Stimulated activated naive B cell treated with anti-CD40 and anti-IgM and Interleukin-4, amounts not matched to agents 10 μg/mL and 1 μg/mL and 100 μg/mL, for 72 hours (primary cell): ENCODE data around the gene NRG4.
A peak's percentile ranks its signal among the peaks of the same experiment; 100 is the strongest.
"Not testable (repeated sequence)": the region's sequence is repeated elsewhere in the genome, so short reads cannot be mapped to it uniquely, and the experiment has no call there.

Source experiments
- ATAC-seq, 2 donors: fragments of 150-1000 bp; cut with Tn5 transposase; replicated peaks; 2 replicates each; pipeline ENCODE4 v1.10.0; 2021; ENCODE audit warnings: moderate library complexity in 1 of 2
- DNase-seq: peaks from one replicate; pipeline ENCODE4 v3.0.0; 2021
- H3K27ac Mint-ChIP-seq: one replicate; pipeline ENCODE4 v1.8.0; 2022; ENCODE audit warnings: mild to moderate bottlenecking, mixed read lengths
- H3K27me3 Mint-ChIP-seq, 2 donors: one replicate each; pipeline ENCODE4 v1.8.0; 2022; ENCODE audit warnings: mixed read lengths in 2 of 2
- H3K36me3 Mint-ChIP-seq, 2 donors: one replicate each; pipeline ENCODE4 v1.8.0; 2022; ENCODE audit warnings: mixed read lengths in 2 of 2, mild to moderate bottlenecking in 1 of 2
- H3K4me1 Mint-ChIP-seq, 2 donors: one replicate each; pipeline ENCODE4 v1.8.0; 2022; ENCODE audit warnings: mixed read lengths in 2 of 2, mild to moderate bottlenecking in 1 of 2
- H3K4me3 Mint-ChIP-seq, 2 donors: one replicate each; pipeline ENCODE4 v1.8.0; 2022; ENCODE audit warnings: mild to moderate bottlenecking in 2 of 2, mixed read lengths in 2 of 2, moderate library complexity in 1 of 2
- H3K9me3 Mint-ChIP-seq, 2 donors: one replicate each; pipeline ENCODE4 v1.8.0; 2022; ENCODE audit warnings: mixed read lengths in 2 of 2, mild to moderate bottlenecking in 1 of 2

NRG4 gene

GRCh38 chr15:75981149-75981815, 30.9 kb downstream of the NRG4 start:
- Mint-ChIP-seq H3K36me3 (no peaks in the 10 kb centered on the region), H3K9me3 (peaks cover 0 to 2% of the 10 kb centered on the region in 2 donors), H3K27ac (no peak overlapping the region), H3K27me3 (peaks cover 16 to 20% of the 10 kb centered on the region in 2 donors), H3K4me3 (no peak overlapping the region), H3K4me1 (no peaks in the 10 kb centered on the region)
- ATAC-seq (no peak), DNase-seq (no peak)

GRCh38 chr15:75976766-75977165, 35.5 kb downstream of the NRG4 start:
- not testable (repeated sequence) for H3K36me3 Mint-ChIP-seq, H3K27ac Mint-ChIP-seq, H3K4me1 Mint-ChIP-seq, DNase-seq, H3K4me3 Mint-ChIP-seq, ATAC-seq, H3K9me3 Mint-ChIP-seq
- peaks cover 23 to 26% of the 10 kb centered on the region in 2 donors for H3K27me3 Mint-ChIP-seq

GRCh38 chr15:75966073-75966472, 46.2 kb downstream of the NRG4 start:
- ATAC-seq (no peak), DNase-seq (no peak)
- Mint-ChIP-seq H3K4me1 (no peaks in the 10 kb centered on the region), H3K9me3 (peaks cover 0 to 4% of the 10 kb centered on the region in 2 donors), H3K4me3 (no peak overlapping the region), H3K27me3 (peaks cover 0 to 4% of the 10 kb centered on the region in 2 donors), H3K27ac (no peak overlapping the region), H3K36me3 (peaks cover 0 to 4% of the 10 kb centered on the region in 2 donors)

GRCh38 chr15:75961331-75961730, 50.9 kb downstream of the NRG4 start:
- no peak for DNase-seq
- Mint-ChIP-seq H3K4me3 (no peak overlapping the region), H3K27ac (no peak overlapping the region), H3K36me3 (peaks cover 0 to 4% of the 10 kb centered on the region in 2 donors), H3K27me3 (peaks cover 0 to 12% of the 10 kb centered on the region in 2 donors), H3K4me1 (no peaks in the 10 kb centered on the region), H3K9me3 (peaks cover 0 to 4% of the 10 kb centered on the region in 2 donors)
- ATAC-seq: no peak

GRCh38 chr15:75955720-75956119, 56.5 kb downstream of the NRG4 start:
- H3K9me3 Mint-ChIP-seq: no peaks in the 10 kb centered on the region
- peaks cover 14 to 28% of the 10 kb centered on the region in 2 donors for H3K27me3 Mint-ChIP-seq
- H3K36me3 Mint-ChIP-seq: no peaks in the 10 kb centered on the region
- H3K27ac Mint-ChIP-seq: no peak overlapping the region
- no peaks in the 10 kb centered on the region for H3K4me1 Mint-ChIP-seq
- DNase-seq (no peak), ATAC-seq (no peak)
- H3K4me3 Mint-ChIP-seq: no peak overlapping the region

- Mint-ChIP-seq H3K27me3 (peaks cover 8 to 33% of the 10 kb centered on the region in 2 donors), H3K4me1 (no peaks in the 10 kb centered on the region), H3K27ac (no peak overlapping the region), H3K36me3 (no peaks in the 10 kb centered on the region), H3K4me3 (no peak overlapping the region), H3K9me3 (no peaks in the 10 kb centered on the region)
- DNase-seq (no peak), ATAC-seq (no peak)
Measured at GRCh38 chr15:75952525-75952924, 59.7 kb downstream of the NRG4 start.

GRCh38 chr15:75948761-75949296, 63.4 kb downstream of the NRG4 start:
- no peak overlapping the region for H3K4me3 Mint-ChIP-seq
- H3K36me3 Mint-ChIP-seq: no peaks in the 10 kb centered on the region
- peaks cover 8 to 21% of the 10 kb centered on the region in 2 donors for H3K27me3 Mint-ChIP-seq
- H3K9me3 Mint-ChIP-seq: peaks cover 2 to 4% of the 10 kb centered on the region in 2 donors
- no peak for DNase-seq
- peaks cover 0 to under 1% of the 10 kb centered on the region in 2 donors for H3K4me1 Mint-ChIP-seq
- ATAC-seq: no peak
- H3K27ac Mint-ChIP-seq: no peak overlapping the region

GRCh38 chr15:75947092-75947491, 65.1 kb downstream of the NRG4 start:
- H3K36me3 Mint-ChIP-seq: no peaks in the 10 kb centered on the region
- no peak for DNase-seq
- peaks cover 0 to 3% of the 10 kb centered on the region in 2 donors for H3K4me1 Mint-ChIP-seq
- no peak overlapping the region for H3K4me3 Mint-ChIP-seq
- peaks cover 2 to 4% of the 10 kb centered on the region in 2 donors for H3K9me3 Mint-ChIP-seq
- H3K27me3 Mint-ChIP-seq: peaks cover 8 to 14% of the 10 kb centered on the region in 2 donors
- no peak overlapping the region for H3K27ac Mint-ChIP-seq
- no peak for ATAC-seq

GRCh38 chr15:75945953-75946352, 66.3 kb downstream of the NRG4 start:
- no peak overlapping the region for H3K4me3 Mint-ChIP-seq
- peaks cover 0 to 3% of the 10 kb centered on the region in 2 donors for H3K4me1 Mint-ChIP-seq
- DNase-seq: no peak
- no peak overlapping the region for H3K27ac Mint-ChIP-seq
- ATAC-seq: peak in 1 of 2 donors; percentile 50
- H3K27me3 Mint-ChIP-seq: peaks cover 8 to 10% of the 10 kb centered on the region in 2 donors
- peaks cover 2 to 4% of the 10 kb centered on the region in 2 donors for H3K9me3 Mint-ChIP-seq
- no peaks in the 10 kb centered on the region for H3K36me3 Mint-ChIP-seq

GRCh38 chr15:75943713-75944215, 68.5 kb downstream of the NRG4 start:
- no peak for ATAC-seq

GRCh38 chr15:75943246-75943645, 69.0 kb downstream of the NRG4 start:
- Mint-ChIP-seq H3K27me3 (peaks cover 8 to 10% of the 10 kb centered on the region in 2 donors), H3K9me3 (peaks cover 2 to 7% of the 10 kb centered on the region in 2 donors), H3K27ac (no peak overlapping the region), H3K4me3 (no peak overlapping the region), H3K4me1 (peaks cover 0 to 3% of the 10 kb centered on the region in 2 donors), H3K36me3 (peaks cover 6 to 16% of the 10 kb centered on the region in 2 donors)
- DNase-seq (no peak), ATAC-seq (no peak)

More at GRCh38 chr15:75943713-75944215, 68.5 kb downstream of the NRG4 start:
- Mint-ChIP-seq H3K9me3 (peaks cover 2 to 7% of the 10 kb centered on the region in 2 donors), H3K4me1 (peaks cover 0 to 3% of the 10 kb centered on the region in 2 donors), H3K4me3 (no peak overlapping the region), H3K27me3 (peaks cover 8 to 10% of the 10 kb centered on the region in 2 donors), H3K27ac (no peak overlapping the region), H3K36me3 (peaks cover 1 to 11% of the 10 kb centered on the region in 2 donors)
- no peak for DNase-seq

- DNase-seq: no peak
- Mint-ChIP-seq H3K27ac (no peak overlapping the region), H3K9me3 (peaks cover 2 to 7% of the 10 kb centered on the region in 2 donors), H3K4me3 (no peak overlapping the region), H3K4me1 (peaks cover 0 to 3% of the 10 kb centered on the region in 2 donors), H3K27me3 (peaks cover 4 to 8% of the 10 kb centered on the region in 2 donors), H3K36me3 (peaks cover 12 to 24% of the 10 kb centered on the region in 2 donors)
- ATAC-seq: no peak
Measured at GRCh38 chr15:75942464-75942863, 69.8 kb downstream of the NRG4 start.

- H3K36me3 Mint-ChIP-seq: peaks cover 34 to 56% of the 10 kb centered on the region in 2 donors
- ATAC-seq (no peak), DNase-seq (no peak)
- no peaks in the 10 kb centered on the region for H3K9me3 Mint-ChIP-seq
- no peaks in the 10 kb centered on the region for H3K27me3 Mint-ChIP-seq
- H3K4me3 Mint-ChIP-seq: no peak overlapping the region
- H3K27ac Mint-ChIP-seq: no peak overlapping the region
- H3K4me1 Mint-ChIP-seq: peaks cover 20 to 24% of the 10 kb centered on the region in 2 donors
Measured at GRCh38 chr15:75930866-75931265, 81.4 kb downstream of the NRG4 start.

- ATAC-seq (no peak), DNase-seq (no peak)
- Mint-ChIP-seq H3K36me3 (peaks cover 39 to 62% of the 10 kb centered on the region in 2 donors), H3K4me3 (no peak overlapping the region), H3K9me3 (no peaks in the 10 kb centered on the region), H3K27ac (no peak overlapping the region), H3K4me1 (peaks cover 23 to 31% of the 10 kb centered on the region in 2 donors), H3K27me3 (no peaks in the 10 kb centered on the region)
Measured at GRCh38 chr15:75929799-75930565, 82.2 kb downstream of the NRG4 start.
